Cardiac fibroblast (primary cell): Measurements from ENCODE around the gene CHKB.

Source experiments
- DNase-seq, 2 donors: peaks; one replicate each; pipeline versions ENCODE4 v3.0.0 to v3.0.0-alpha.2; 2010; ENCODE audit warnings: low read depth in 2 of 2
- H3K4me3 ChIP-seq, 2 donors: replicated peaks in 1 of 2; 1 replicate in 1 of 2; 2 replicates in 1 of 2; pipeline ENCODE4 v1.5.1; 2011; ENCODE audit warnings: low read depth in 2 of 2, low read length in 2 of 2, mild to moderate bottlenecking in 2 of 2, moderate library complexity in 1 of 2
- TF ChIP-seq, protein P1 (sequence below): IDR thresholded peaks from one replicate; pipeline ENCODE4 v1.5.1; 2011; ENCODE audit warnings: low read depth, mild to moderate bottlenecking, low read length, inconsistent platforms

CHKB gene

DNA sequence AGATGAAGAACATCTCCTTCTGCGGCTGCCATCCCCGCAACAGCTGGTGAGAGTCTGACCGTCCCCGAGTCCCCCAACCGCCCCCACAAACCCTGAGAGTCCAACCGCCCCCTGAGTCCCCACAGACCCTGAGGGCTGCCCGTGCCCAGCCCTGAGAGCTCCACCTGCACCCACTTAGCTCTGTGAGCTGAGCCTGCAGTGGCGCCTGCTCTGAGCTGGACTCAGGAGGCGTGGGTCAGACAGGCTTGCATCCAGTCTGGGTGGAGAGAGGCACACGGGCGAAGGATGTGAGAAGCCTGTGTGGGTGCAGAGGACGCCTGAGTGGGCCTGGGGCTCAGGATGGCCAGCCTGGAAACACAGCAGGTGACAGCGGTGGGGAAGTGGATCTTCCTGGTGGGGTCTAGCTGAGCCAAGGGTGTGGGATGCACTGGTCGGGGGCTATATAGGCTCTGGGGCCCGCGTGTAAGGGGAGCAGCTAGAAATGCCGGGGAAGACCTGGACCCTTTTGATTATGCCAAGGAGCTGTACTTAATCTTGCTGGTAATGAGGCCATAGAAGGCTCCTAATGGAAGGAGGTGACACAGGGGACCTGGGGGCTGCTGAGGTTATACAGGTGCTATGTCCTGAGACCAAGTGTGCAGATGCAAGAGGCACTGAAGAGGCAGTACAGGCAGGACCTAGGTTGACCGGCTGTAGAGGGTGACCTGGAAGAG lies 24.5 kb upstream of the CHKB start:
- no peak overlapping the region for H3K4me3 ChIP-seq

DNA sequence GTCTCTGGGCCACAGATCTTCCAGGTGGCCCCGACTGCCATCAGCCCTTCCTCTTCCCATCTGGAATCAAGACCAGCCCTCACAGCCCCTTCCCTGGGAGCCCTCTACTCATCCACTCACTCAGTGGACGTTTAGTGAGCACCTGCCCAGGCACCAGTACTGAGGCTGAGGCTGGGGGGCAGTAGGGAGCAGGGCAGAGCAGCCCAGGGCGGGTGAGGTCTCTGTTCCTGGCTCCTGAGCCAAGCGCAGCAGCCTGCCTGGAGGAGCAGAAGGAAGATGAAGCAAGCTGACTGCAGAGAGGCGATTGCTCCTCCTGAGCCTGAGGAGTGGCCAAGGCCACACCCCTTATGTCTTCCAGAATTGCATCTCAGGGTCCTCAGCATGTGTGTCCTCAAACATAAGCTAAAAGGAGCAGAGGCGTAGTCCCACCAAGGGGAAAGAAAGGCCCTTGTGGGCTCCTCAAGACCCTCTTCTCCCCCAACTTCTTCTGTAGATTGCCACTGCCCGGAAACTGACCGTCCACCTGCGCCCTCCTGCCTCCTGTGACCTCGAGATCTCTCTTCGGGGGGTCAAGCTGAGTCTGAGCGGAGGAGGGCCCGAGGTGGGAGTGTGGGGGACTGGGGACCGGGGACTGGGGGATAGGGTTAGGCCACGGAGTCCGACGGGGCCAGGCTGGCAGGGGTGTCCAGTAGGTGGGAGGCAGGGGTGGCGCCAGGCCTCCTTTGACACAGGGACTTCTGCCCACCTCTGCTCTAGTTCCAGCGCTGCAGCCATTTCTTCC lies 23.7 kb upstream of the CHKB start:
- H3K4me3 ChIP-seq, result no peak overlapping the region
- TF ChIP-seq, protein P1, sequence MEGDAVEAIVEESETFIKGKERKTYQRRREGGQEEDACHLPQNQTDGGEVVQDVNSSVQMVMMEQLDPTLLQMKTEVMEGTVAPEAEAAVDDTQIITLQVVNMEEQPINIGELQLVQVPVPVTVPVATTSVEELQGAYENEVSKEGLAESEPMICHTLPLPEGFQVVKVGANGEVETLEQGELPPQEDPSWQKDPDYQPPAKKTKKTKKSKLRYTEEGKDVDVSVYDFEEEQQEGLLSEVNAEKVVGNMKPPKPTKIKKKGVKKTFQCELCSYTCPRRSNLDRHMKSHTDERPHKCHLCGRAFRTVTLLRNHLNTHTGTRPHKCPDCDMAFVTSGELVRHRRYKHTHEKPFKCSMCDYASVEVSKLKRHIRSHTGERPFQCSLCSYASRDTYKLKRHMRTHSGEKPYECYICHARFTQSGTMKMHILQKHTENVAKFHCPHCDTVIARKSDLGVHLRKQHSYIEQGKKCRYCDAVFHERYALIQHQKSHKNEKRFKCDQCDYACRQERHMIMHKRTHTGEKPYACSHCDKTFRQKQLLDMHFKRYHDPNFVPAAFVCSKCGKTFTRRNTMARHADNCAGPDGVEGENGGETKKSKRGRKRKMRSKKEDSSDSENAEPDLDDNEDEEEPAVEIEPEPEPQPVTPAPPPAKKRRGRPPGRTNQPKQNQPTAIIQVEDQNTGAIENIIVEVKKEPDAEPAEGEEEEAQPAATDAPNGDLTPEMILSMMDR, result no peak
- no peak for DNase-seq

More for the DNA sequence above, 24.5 kb upstream of the CHKB start:
- TF ChIP-seq, protein P1, result no peak
- DNase-seq, result no peak

DNA sequence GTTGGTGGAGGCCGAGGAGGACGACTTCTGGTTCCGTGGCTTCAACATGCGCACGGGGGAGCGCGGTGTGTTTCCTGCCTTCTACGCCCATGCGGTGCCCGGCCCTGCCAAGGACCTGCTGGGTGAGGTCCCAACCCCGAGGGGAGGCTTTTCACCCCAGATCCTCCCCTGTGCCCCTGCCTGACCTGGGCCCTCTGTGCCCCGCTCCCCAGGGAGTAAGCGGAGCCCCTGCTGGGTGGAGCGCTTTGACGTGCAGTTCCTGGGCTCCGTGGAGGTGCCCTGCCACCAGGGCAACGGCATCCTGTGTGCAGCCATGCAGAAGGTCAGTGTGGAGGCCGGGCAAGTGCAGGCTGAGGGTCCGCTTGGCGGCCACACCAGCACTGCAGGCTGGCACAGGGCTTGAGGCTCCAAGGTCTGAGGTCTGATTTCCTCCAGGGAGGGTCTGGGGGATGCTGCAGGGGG lies 23.0 kb upstream of the CHKB start:
- DNase-seq, result no peak
- TF ChIP-seq, protein P1, result no peak
- no peak overlapping the region for H3K4me3 ChIP-seq

DNA sequence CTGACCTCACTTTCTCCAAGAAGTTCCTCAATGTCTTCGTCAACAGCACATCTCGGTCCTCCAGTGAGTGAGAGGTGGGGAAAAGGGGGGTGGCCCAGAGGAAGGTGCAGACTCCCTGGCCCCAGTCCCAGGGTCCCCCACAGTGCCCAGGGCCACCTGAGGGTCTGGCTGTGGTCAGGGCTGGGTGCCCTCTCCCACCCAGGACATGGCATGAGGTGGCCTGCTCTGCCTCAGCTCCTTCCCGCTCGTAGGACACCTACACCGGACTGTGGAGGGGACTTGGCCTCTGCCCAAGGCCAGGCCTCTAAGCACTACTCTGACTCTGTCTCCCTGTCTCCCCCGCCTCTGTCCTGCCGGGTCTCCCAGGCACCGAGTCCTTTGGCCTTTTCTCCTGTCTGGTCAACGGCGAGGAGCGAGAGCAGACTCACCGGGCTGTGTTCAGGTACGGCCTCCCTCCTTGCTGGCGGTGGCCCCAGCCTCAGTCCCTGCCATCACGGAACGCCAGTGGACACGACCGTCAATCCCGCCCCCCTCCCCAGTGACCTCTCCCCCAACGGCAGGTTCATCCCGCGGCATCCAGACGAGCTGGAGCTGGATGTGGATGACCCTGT lies 22.5 kb upstream of the CHKB start:
- H3K4me3 ChIP-seq, result no peak overlapping the region
- no peak for DNase-seq
- TF ChIP-seq, protein P1, result no peak

DNA sequence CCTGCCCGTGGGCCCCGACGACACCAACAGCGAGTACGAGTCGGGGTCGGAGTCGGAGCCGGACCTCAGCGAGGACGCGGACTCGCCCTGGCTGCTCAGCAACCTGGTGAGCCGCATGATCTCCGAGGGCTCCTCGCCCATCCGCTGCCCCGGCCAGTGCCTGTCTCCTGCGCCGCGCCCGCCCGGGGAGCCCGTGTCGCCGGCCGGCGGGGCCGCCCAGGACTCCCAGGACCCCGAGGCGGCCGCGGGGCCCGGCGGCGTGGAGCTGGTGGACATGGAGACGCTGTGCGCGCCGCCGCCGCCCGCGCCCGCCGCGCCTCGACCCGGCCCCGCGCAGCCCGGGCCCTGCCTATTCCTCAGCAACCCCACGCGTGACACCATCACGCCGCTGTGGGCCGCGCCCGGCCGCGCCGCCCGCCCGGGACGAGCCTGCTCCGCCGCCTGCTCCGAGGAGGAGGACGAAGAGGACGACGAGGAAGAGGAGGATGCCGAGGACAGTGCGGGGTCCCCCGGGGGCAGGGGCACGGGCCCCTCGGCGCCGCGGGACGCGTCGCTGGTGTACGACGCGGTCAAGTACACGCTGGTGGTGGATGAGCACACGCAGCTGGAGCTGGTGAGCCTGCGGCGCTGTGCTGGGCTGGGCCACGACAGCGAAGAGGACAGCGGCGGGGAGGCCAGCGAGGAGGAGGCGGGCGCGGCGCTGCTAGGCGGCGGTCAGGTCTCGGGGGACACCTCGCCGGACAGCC lies 21.8 kb upstream of the CHKB start:
- TF ChIP-seq, protein P1, result no peak
- no peak overlapping the region for H3K4me3 ChIP-seq

DNA sequence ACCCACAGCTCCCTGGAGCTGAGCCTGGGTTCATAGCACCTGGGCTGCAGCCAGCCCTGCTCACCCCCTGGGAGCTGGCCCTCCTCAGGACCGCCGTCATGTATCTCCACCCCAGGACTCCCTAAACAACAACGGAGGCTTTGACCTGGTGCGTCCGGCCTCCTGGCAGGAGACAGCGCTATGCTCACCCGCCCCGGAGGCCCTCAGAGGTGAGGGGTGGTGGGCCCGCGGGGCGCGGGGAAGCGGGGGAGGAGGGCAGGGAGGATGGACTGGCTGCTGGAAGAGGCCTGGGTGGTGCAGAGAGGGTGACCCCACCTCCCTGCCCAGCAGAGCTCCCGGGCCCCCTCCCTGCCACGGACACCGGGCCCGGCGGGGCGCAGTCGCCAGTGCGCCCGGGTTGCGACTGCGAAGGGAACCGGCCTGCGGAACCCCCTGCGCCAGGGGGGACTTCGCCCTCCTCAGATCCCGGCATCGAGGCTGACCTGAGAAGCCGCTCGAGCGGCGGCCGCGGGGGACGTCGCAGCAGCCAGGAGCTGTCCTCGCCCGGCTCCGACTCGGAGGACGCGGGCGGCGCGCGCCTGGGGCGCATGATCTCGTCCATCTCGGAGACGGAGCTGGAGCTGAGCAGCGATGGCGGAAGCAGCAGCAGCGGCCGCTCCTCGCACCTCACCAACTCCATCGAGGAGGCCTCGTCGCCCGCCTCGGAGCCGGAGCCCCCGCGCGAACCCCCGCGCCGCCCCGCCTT lies 21.0 kb upstream of the CHKB start:
- no peak for DNase-seq
- TF ChIP-seq, protein P1, result no peak

More for the DNA sequence above, 21.8 kb upstream of the CHKB start:
- no peak for DNase-seq

More for the DNA sequence above, 21.0 kb upstream of the CHKB start:
- H3K4me3 ChIP-seq, result no peak overlapping the region
